Raji (cell line): ENCODE measurements around the gene STXBP3.

Experiments
- POLR2A ChIP-seq: IDR thresholded peaks from 2 replicates; pipeline ENCODE4 v1.6.1; 2011; ENCODE audit warnings: low read depth, low read length, control low read depth; ENCODE audit not compliant: insufficient read depth

Gene STXBP3

DNA sequence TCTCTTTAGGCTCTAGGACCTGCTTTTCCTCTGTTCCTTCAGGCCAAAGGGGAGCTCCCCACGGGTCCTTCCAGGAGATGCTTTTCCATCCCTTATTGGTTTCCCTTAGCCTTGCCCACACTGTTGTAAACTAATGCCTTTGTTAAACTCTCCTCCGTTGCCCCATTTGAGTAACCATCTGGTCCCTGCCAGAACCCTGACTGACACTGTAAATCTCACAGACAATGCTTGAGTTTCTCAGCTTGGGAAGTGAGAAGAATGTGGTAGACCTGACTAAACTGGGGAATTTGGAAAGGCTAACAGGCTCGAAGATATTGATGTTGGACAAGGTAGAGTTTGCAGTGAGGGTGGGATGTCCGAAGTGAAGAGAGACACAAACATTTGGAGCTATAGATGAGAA, 99.0 kb downstream of the STXBP3 start:
- TF ChIP-seq POLR2A: no peak

DNA sequence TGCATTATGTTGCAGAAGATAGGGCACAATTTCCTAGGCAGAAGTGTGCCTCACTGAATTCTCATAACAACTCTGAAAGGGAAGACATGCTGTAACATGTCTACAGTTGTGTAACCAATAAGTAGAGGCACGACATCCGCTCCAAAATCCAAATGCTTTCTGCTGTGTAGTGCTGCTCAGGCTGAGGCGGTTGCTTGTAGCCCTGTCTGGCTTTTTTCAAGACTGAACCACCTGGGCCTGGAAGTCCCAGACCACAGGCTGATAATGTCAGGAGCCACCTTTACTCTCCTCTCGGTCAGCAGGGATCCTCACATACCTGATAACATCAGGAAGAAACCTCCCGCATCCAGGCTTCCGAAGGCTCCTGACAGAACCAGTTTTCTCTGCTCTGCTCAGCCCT, 99.5 kb downstream of the STXBP3 start:
- TF ChIP-seq POLR2A: no peak

DNA sequence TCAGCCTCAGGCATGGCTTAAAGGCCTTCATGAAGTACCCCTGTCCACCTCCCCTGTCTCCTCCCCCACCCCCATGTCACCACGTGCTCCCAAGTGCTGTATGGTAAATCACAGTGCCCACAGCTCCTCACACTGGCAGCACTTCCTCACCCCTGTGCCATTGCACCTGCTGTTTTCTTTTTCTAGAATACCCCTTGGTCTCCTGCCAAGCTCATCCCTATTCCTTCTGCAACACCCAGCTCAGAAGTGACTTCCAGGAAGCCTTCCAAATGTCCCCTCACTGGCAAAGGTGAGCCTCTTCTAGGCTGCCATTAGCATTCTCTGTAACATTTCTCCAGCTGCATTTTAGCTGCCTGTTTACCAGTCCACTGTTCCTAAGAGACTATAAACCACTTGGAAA, 101.0 kb downstream of the STXBP3 start:
- no peak for TF ChIP-seq POLR2A

DNA sequence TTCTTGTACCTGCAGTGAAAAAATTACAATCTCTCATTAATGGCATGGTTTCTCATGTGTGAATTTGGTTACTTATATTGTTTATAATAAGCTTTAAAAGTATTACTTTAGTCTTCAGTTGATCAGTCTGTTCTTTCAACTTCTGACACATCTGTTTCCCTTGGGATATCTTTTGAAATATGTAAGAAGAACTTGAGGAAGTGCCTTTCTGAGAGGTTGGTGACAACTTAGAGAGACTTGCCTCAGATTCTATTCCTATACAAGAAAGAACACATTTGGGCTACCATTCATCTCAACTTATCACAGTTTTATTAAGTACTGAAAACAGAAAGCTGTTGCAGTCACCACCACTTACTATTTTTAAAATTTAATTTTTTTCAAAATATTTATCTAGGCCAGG, 102.3 kb downstream of the STXBP3 start:
- no peak for TF ChIP-seq POLR2A

DNA sequence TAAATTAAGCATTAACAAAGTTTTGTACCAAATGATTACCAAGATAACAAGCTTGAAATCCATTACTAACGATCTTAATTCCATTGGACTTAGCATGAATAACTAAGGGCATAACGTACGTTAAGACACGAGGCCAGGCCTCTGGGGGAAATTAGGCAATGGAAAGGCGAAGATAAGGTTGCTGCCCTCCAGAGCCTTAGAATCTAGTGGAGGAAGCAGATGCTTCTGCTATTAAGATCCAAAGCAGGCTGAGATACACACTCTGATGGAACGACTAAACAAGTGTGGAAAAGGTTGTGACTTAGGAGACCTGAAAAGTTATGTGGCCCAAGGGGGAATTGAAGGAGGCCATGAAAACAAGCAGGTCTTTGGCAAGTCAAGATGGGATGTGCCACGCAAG, 104.5 kb downstream of the STXBP3 start:
- no peak for TF ChIP-seq POLR2A

DNA sequence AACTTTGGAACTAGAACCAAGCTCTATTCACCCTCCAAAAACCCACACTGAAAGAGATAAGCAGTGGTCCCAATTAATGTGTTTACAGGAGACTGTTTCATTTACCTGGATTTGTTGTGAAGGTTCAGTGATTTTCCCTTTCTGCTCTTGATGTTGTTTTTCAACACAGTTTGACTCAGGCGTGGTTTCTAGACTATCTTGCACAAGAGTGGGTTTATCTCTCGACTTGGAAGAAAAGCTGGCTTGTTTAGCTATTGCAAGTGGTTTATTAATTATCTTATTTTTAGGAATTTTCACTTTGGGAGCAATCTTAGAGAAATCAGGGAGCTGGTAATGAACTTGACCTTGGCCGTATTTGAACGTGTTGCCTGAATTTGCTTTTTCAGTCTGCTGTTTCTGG, 105.1 kb downstream of the STXBP3 start:
- no peak for TF ChIP-seq POLR2A

DNA sequence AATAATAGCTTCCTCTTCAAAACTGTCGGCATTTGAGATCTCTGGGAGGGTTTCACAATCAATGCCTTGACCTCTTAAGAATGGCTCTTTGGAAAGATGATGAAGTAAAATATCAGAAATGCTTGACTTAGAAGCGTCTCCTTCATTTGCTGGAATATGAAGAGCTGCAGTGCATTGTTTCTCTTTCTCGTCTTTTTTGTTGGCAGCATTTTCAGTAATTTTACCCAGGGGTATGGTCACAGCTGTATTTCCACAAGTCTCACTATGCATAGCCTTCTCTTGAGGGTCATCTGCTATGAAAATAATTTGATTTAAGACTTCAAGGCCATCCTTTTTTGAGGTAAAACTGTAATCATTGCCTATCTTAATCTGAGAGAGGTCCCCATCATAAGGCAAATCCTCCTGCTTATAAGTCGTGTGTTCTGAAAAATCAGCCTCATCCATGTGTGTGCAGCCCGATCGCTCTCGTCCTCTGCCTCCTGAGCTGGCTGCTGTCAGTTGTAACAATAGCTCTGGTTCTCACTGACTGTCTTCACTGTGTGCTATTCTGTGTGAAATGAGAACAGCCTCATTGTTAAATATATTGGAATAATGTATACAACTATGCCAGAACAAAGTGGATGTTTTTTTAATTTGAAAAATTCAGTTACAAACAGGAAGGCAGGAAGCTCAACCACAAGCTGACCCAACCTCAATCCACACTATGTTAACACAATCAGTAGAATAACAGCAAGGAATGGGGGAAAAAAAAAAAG, 105.9 kb downstream of the STXBP3 start:
- TF ChIP-seq POLR2A: no peak

DNA sequence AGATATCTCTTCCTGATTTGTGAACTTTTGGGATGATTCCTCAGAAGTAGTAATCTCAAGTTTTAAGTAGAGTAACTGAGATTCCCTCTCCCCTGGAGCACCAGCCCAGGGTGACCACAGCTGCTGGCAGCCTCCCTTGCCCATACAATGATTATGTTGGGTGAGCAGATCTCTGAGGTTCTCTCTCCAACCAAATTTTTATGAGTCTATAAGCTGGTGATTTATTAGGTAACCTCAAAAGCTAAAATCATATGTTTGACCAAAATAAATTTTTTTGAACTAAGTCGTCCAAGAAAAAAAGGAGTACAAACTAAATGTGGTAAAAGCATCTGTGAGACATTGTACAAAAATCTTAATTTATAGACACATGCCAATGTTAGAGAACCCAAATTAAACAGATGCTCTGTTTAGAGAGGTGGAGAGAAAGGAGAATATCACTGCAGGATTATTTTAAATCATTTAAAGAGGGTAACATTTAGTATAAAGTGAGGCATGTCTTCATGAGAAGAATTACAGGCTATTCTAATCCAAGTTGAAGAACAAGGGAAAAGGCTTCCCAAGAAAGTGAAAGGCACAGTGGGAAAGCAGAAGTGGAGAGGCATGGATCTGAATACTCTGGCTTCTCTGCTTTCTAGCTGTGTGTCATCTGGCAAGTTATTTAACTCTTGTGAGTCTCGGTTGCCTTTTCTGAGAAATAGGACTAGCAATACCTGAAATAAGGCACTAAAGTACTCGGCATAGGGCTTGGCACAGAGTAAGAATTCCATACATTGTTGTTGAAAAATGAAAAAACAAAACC, 107.9 kb downstream of the STXBP3 start:
- no peak for TF ChIP-seq POLR2A

DNA sequence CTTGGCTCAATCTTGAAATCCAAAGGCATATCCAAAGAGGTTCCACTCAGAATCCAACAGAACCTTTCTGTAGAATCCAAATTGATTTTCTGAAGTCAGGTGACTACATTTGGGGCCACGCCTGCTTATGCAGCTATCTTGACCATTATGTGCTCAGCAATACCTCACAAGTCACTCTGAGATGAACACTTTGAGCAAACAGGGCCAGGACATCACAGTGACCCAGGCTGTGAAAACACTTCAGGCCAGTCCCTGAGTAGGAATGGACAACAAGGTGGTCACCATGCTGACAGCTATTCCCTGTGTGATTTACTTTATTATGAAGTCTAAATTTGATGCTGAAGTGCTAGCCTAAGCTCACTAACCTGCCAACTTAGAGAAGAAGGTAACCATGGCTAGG, 110.5 kb downstream of the STXBP3 start, which contains the start of gene AKNAD1:
Gene AKNAD1 (minus strand): TSS at position 101 of the 400 bp plus-strand sequence. CDS start 4,430 bp downstream, outside the sequence.
- no peak for TF ChIP-seq POLR2A

DNA sequence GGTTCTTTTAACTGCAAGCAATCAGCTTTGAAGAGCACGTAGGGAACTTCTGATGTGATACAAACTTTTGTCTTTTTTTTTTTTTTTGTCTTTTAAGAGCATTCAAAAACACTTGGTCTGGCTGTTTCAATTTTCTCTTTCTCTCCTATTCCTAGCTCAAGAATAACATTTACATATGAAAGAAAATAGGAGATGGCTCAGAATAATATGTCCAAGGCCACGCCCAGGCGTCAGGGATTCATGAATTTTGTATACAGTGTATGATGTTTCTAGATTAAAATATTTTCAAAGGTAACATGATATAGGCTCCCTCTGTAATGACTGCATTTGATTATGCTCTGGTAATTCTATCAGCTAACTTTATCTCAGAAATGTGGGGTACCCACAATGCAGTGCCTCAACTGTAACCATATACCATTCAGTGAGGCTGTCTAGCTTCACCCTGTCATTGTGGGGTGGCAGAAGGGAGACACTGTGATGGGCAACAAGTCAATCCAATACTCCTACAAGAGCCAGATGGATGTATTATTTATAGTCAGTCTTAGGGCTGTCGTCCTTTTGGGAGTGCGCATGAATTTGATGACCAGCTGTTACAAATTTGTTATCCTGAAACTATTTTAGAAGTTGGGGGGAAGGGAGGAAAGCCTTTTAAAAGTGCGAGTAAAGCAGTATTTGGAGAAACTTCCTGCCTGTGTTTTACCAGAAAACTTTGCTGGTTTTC, 111.9 kb downstream of the STXBP3 start:
- no peak for TF ChIP-seq POLR2A
